K562 (cell line): ENCODE measurements around the gene ERFL. TPM values are rescaled to one million over a fixed set of nuclear protein-coding genes. Genes with fewer than 3 reads are reported as not detected.

ENCODE experiments used
- CREB1 ChIP-seq, 2 experiments: sonication (generic) in 1 of 2; formaldehyde crosslinking in 1 of 2; IDR thresholded peaks; 2 replicates each; pipeline versions ENCODE4 v1.6.1 to v1.8.0; 2012 to 2022; ENCODE audit warnings: inconsistent platforms in 1 of 2, mild to moderate bottlenecking in 1 of 2, missing genetic modification reagents in 1 of 2, moderate library complexity in 1 of 2
- HIVEP1 ChIP-seq: fragments of 250-450 bp; sonication (Bioruptor Pico); IDR thresholded peaks from 2 replicates; pipeline ENCODE4 v1.4.0; 2020; ENCODE audit warnings: mild to moderate bottlenecking
- MXI1 ChIP-seq: IDR thresholded peaks from 2 replicates; pipeline ENCODE4 v1.6.1; 2011; ENCODE audit warnings: low read depth, mild to moderate bottlenecking, improper control_type of control experiment, low read length
- PHF8 ChIP-seq: fragments of 200-600 bp; sonication (generic); IDR thresholded peaks from 2 replicates; pipeline ENCODE4 v1.6.1; 2012; ENCODE audit warnings: mixed run types, mild to moderate bottlenecking, inconsistent platforms, low read length, moderate library complexity, borderline replicate concordance
- PML ChIP-seq: IDR thresholded peaks from 2 replicates; pipeline ENCODE4 v1.6.1; 2012; ENCODE audit warnings: low read length, inconsistent platforms
- RBM17 ChIP-seq: fragments of 200-400 bp; formaldehyde crosslinking; IDR thresholded peaks from 2 replicates; pipeline ENCODE4 v1.6.1; 2017; ENCODE audit warnings: low read depth, mild to moderate bottlenecking, low read length, borderline replicate concordance
- SAFB ChIP-seq: fragments of 200-400 bp; formaldehyde crosslinking; IDR thresholded peaks from 2 replicates; pipeline ENCODE4 v1.6.1; 2017; ENCODE audit warnings: low read depth, low read length, borderline replicate concordance
- SRSF9 ChIP-seq: fragments of 200-400 bp; formaldehyde crosslinking; IDR thresholded peaks from 2 replicates; pipeline ENCODE4 v1.6.1; 2017; ENCODE audit warnings: low read depth, low read length, borderline replicate concordance
- polyA plus RNA-seq, 8 experiments: library from polyadenylated mRNA; depleted of rRNA in 4 of 8; stranded (reverse) in 5 of 8; unstranded in 3 of 8; fragments of >200 nt; fragmentation: Nextera tagmentation in 2 of 8; fragmentation: Illumina TruSeq in 1 of 8; extraction: Ambion mirVana in 2 of 8; extraction: Trizol in 1 of 8; gene quantifications; 2 replicates each; pipeline versions ENCODE4 v1.2.1 to v1.2.3, GENCODE V29; 2011 to 2014; ENCODE audit warnings: inconsistent platforms in 1 of 8, missing spikeins in 1 of 8
- total RNA-seq, 7 experiments: library from RNA; depleted of rRNA in 6 of 7; stranded (reverse); fragments of >200 nt in 6 of 7; fragmentation: Illumina TruSeq in 2 of 7; extraction: Trizol in 2 of 7; gene quantifications; 2 replicates each; pipeline versions ENCODE4 v1.2.1 to v1.2.3, GENCODE V29; 2011 to 2021; ENCODE audit warnings: low replicate concordance in 1 of 7
- TF ChIP-seq, protein P1 (sequence below): sonication (generic); formaldehyde crosslinking; IDR thresholded peaks from 2 replicates; pipeline ENCODE4 v1.8.1; 2023; ENCODE audit warnings: mild to moderate bottlenecking, missing genetic modification reagents, moderate library complexity
- TF ChIP-seq, protein P2 (sequence below), 2 experiments: fragments of 450-650 bp; IDR thresholded peaks; 2 replicates each; pipeline ENCODE4 v1.6.1; 2016
- TF ChIP-seq, protein P3 (sequence below): fragments of 250-450 bp; sonication (Bioruptor Pico); IDR thresholded peaks from 2 replicates; pipeline ENCODE4 v1.8.0; 2022; ENCODE audit warnings: moderate library complexity, mild to moderate bottlenecking, inconsistent platforms
- TF ChIP-seq, protein P4 (sequence below): fragments of 250-450 bp; sonication (Bioruptor Pico); IDR thresholded peaks from 2 replicates; pipeline ENCODE4 v1.5.0; 2020; ENCODE audit warnings: mild to moderate bottlenecking
- TF ChIP-seq, protein P5 (sequence below): sonication (generic); formaldehyde crosslinking; IDR thresholded peaks from 2 replicates; pipeline ENCODE4 v1.8.0; 2022; ENCODE audit warnings: mild to moderate bottlenecking, missing genetic modification reagents
- TF ChIP-seq, protein P6 (sequence below): fragments of 450-650 bp; IDR thresholded peaks from 2 replicates; pipeline ENCODE4 v1.7.0; 2016; ENCODE audit warnings: borderline replicate concordance
- TF ChIP-seq, protein P7 (sequence below): sonication (generic); formaldehyde crosslinking; IDR thresholded peaks from 2 replicates; pipeline ENCODE4 v1.8.1; 2023; ENCODE audit warnings: mild to moderate bottlenecking, missing genetic modification reagents

ERFL gene
- total and polyA plus RNA-seq, 9 of the 15 experiments (the other 6 are each of a cell fraction or from before 2014, with no cell fraction given): 0.07 to 0.75 (median 0.32) TPM; not detected in 4

DNA sequence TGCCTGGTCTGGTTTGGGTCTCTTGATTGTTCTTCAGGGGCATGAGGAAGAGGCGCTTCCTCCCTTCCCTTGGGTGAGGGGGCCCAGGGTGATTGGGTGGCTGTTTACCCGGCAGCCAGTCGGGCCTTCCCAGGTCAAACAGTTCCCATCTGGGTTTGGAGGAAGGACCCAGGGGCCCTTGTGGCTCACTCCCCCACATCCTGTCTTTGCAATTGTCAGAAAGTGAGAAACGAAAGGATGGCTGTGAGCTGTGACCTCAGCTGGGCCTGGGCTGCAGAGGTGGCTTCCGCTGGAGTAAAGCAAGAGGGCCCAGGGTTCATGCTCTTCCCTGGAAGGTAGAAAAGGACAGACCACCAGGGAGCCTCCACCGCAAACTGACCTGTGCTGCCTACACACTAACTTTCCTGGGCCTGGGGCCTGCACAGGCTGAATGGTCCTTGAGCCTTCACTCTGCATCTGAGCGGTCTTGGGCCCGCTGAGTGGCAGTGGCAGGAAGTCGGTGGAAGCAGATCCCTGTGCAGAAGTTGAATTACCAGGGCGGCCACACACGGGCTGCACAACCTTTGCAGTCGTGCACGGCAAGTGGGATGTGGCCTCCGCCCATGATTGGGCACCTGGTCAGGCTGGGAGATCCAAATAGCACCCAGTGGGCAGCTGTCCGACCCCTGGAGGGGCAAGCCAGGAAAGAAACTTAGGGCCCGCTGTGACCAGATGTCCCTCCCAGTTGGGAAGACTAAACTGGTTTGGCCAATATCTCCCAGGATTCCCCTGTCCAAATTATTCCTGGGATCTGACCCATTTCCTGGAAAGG, 56.5 kb downstream of the ERFL start (continued):
- TF ChIP-seq, protein P1, sequence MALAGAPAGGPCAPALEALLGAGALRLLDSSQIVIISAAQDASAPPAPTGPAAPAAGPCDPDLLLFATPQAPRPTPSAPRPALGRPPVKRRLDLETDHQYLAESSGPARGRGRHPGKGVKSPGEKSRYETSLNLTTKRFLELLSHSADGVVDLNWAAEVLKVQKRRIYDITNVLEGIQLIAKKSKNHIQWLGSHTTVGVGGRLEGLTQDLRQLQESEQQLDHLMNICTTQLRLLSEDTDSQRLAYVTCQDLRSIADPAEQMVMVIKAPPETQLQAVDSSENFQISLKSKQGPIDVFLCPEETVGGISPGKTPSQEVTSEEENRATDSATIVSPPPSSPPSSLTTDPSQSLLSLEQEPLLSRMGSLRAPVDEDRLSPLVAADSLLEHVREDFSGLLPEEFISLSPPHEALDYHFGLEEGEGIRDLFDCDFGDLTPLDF (CRISPR knock-in tag): no peak
- TF ChIP-seq PML (no peak; the same call in 1 of the 2 replicates), SAFB (no peak), CREB1 (IDR thresholded peaks at IDR 0.05) (no peak), CREB1 (CRISPR knock-in tag; IDR thresholded peaks at IDR 0.05) (no peak), SRSF9 (no peak), MXI1 (no peak), PHF8 (no peak), RBM17 (no peak), HIVEP1 (CRISPR knock-in tag) (no peak)
- TF ChIP-seq, protein P2, sequence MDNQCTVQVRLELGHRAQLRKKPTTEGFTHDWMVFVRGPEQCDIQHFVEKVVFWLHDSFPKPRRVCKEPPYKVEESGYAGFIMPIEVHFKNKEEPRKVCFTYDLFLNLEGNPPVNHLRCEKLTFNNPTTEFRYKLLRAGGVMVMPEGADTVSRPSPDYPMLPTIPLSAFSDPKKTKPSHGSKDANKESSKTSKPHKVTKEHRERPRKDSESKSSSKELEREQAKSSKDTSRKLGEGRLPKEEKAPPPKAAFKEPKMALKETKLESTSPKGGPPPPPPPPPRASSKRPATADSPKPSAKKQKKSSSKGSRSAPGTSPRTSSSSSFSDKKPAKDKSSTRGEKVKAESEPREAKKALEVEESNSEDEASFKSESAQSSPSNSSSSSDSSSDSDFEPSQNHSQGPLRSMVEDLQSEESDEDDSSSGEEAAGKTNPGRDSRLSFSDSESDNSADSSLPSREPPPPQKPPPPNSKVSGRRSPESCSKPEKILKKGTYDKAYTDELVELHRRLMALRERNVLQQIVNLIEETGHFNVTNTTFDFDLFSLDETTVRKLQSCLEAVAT (IDR thresholded peaks at IDR 0.05): no peak
- TF ChIP-seq, protein P3, sequence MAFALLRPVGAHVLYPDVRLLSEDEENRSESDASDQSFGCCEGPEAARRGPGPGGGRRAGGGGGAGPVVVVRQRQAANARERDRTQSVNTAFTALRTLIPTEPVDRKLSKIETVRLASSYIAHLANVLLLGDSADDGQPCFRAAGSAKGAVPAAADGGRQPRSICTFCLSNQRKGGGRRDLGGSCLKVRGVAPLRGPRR (CRISPR knock-in tag): no peak
- TF ChIP-seq, protein P4, sequence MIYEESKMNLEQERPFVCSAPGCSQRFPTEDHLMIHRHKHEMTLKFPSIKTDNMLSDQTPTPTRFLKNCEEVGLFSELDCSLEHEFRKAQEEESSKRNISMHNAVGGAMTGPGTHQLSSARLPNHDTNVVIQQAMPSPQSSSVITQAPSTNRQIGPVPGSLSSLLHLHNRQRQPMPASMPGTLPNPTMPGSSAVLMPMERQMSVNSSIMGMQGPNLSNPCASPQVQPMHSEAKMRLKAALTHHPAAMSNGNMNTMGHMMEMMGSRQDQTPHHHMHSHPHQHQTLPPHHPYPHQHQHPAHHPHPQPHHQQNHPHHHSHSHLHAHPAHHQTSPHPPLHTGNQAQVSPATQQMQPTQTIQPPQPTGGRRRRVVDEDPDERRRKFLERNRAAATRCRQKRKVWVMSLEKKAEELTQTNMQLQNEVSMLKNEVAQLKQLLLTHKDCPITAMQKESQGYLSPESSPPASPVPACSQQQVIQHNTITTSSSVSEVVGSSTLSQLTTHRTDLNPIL (CRISPR knock-in tag): no peak
- TF ChIP-seq, protein P5, sequence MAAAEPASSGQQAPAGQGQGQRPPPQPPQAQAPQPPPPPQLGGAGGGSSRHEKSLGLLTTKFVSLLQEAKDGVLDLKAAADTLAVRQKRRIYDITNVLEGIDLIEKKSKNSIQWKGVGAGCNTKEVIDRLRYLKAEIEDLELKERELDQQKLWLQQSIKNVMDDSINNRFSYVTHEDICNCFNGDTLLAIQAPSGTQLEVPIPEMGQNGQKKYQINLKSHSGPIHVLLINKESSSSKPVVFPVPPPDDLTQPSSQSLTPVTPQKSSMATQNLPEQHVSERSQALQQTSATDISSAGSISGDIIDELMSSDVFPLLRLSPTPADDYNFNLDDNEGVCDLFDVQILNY (CRISPR knock-in tag): no peak
- TF ChIP-seq, protein P6, sequence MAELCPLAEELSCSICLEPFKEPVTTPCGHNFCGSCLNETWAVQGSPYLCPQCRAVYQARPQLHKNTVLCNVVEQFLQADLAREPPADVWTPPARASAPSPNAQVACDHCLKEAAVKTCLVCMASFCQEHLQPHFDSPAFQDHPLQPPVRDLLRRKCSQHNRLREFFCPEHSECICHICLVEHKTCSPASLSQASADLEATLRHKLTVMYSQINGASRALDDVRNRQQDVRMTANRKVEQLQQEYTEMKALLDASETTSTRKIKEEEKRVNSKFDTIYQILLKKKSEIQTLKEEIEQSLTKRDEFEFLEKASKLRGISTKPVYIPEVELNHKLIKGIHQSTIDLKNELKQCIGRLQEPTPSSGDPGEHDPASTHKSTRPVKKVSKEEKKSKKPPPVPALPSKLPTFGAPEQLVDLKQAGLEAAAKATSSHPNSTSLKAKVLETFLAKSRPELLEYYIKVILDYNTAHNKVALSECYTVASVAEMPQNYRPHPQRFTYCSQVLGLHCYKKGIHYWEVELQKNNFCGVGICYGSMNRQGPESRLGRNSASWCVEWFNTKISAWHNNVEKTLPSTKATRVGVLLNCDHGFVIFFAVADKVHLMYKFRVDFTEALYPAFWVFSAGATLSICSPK: no peak
- TF ChIP-seq, protein P7, sequence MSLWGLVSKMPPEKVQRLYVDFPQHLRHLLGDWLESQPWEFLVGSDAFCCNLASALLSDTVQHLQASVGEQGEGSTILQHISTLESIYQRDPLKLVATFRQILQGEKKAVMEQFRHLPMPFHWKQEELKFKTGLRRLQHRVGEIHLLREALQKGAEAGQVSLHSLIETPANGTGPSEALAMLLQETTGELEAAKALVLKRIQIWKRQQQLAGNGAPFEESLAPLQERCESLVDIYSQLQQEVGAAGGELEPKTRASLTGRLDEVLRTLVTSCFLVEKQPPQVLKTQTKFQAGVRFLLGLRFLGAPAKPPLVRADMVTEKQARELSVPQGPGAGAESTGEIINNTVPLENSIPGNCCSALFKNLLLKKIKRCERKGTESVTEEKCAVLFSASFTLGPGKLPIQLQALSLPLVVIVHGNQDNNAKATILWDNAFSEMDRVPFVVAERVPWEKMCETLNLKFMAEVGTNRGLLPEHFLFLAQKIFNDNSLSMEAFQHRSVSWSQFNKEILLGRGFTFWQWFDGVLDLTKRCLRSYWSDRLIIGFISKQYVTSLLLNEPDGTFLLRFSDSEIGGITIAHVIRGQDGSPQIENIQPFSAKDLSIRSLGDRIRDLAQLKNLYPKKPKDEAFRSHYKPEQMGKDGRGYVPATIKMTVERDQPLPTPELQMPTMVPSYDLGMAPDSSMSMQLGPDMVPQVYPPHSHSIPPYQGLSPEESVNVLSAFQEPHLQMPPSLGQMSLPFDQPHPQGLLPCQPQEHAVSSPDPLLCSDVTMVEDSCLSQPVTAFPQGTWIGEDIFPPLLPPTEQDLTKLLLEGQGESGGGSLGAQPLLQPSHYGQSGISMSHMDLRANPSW (CRISPR knock-in tag): no peak
